ENCODE results near the gene ARAP2. TPM values are rescaled to one million over a fixed set of nuclear protein-coding genes. Genes with fewer than 3 reads are reported as not detected.
A peak's percentile ranks its signal among the peaks of the same experiment; 100 is the strongest.

Gene ARAP2
- total and polyA plus RNA-seq, 2 of the 13 experiments (the other 11 are each of a cell fraction or from before 2014, with no cell fraction given): 0.37 to 1.4 TPM

- DNase-seq (ENCODE audit: low spot score): no peak
- no peak for FAIRE-seq
- no peaks in the 10 kb centered on the region for H3K27me3 ChIP-seq (ENCODE audit: control insufficient read depth in 1 of 2, insufficient read depth in 2 of 2, low read length in 2 of 2)
- BruUV-seq (replicated peaks): no TSS peak
- H3K4me3 ChIP-seq (replicated peaks in 1 of 3; ENCODE audit: insufficient read depth in 1 of 3, low read depth in 2 of 3, low read length in 3 of 3): no peak overlapping the region
- ATAC-seq: peak; percentile 50; the same call in 2 of the 3 replicates
- no peaks in the 10 kb centered on the region for H3K36me3 ChIP-seq (replicated peaks in 1 of 2; ENCODE audit: control insufficient read depth in 1 of 2, insufficient read depth in 2 of 2, low read length in 2 of 2)
- no peak overlapping the region for H3K9ac ChIP-seq (ENCODE audit: insufficient read depth, low read depth, low read length)
- no peak overlapping the region for H3K27ac ChIP-seq (ENCODE audit: extremely low read length, insufficient read depth, low read length)
- TF ChIP-seq GATAD1 (CRISPR knock-in tag; IDR thresholded peaks at IDR 0.05): no peak
- TF ChIP-seq JDP2 (CRISPR knock-in tag; IDR thresholded peaks at IDR 0.05; ENCODE audit: borderline replicate concordance): no peak
- no peak for TF ChIP-seq ATRX (CRISPR knock-in tag; IDR thresholded peaks at IDR 0.05; ENCODE audit: borderline replicate concordance)
- TF ChIP-seq ZNF607 (CRISPR knock-in tag; IDR thresholded peaks at IDR 0.05; ENCODE audit: borderline replicate concordance): no peak
- no peak for TF ChIP-seq ZNF777 (CRISPR knock-in tag; IDR thresholded peaks at IDR 0.05)
- TF ChIP-seq RFX1 (IDR thresholded peaks at IDR 0.05): no peak
- TF ChIP-seq ZNF18 (CRISPR knock-in tag; IDR thresholded peaks at IDR 0.05; ENCODE audit: insufficient replicate concordance): no peak
- TF ChIP-seq MATR3 (CRISPR knock-in tag; IDR thresholded peaks at IDR 0.05): no peak
- TF ChIP-seq ZNF674 (CRISPR knock-in tag; IDR thresholded peaks at IDR 0.05; ENCODE audit: low read depth): no peak
- no peak for TF ChIP-seq ZC3H13 (CRISPR knock-in tag; IDR thresholded peaks at IDR 0.05)
- TF ChIP-seq ZNF768 (CRISPR knock-in tag; IDR thresholded peaks at IDR 0.05): no peak
- H3K79me2 ChIP-seq (ENCODE audit: insufficient read depth, low read length): no peaks in the 10 kb centered on the region
- ChIA-PET CTCF (ENCODE audit: low intra/inter-chr PET ratio, low total read pairs) (no interaction called here), POLR2A (no interaction called here)
- no peak overlapping the region for H2AFZ ChIP-seq (ENCODE audit: low read length)
- intact Hi-C loops (cut with micrococcal nuclease; ENCODE audit: unreplicated experiment) (no loop called here), in situ Hi-C loops (cut with HindIII; ENCODE audit: extremely low pct_ligation_motif_present, low pct_unique_long_range_greater_than_20kb) (no loop called here)
- WGBS (ENCODE audit: low lambda C conversion rate): 21% methylated on average over 3 of the region's 3 CpGs
- no peaks in the 10 kb centered on the region for H4K20me1 ChIP-seq (ENCODE audit: insufficient read depth, low read length)
- no peak overlapping the region for H3K4me2 ChIP-seq (ENCODE audit: low read depth, low read length)
- no peaks in the 10 kb centered on the region for H3K9me3 ChIP-seq (ENCODE audit: low read length)
- no peaks in the 10 kb centered on the region for H3K4me1 ChIP-seq (ENCODE audit: insufficient read depth, low read length)
These were observed 9.0 kb downstream of the ARAP2 start for GRCh38 chr4:36235306-36235705.
